Skeletal muscle satellite cell (primary cell): Measurements from ENCODE around the gene TLE4.

Experiments used
- H3K27me3 ChIP-seq: 2 replicates; pipeline ENCODE4 v1.7.0; 2013; ENCODE audit warnings: low read length; ENCODE audit not compliant: control insufficient read depth, insufficient read depth
- H3K36me3 ChIP-seq: 2 replicates; pipeline ENCODE4 v1.7.0; 2013; ENCODE audit warnings: mild to moderate bottlenecking, control low read depth, low read length; ENCODE audit not compliant: insufficient read depth
- H3K4me1 ChIP-seq: 2 replicates; pipeline ENCODE4 v1.7.0; 2013; ENCODE audit warnings: low read length; ENCODE audit not compliant: control insufficient read depth, insufficient read depth
- H3K4me2 ChIP-seq: 2 replicates; pipeline ENCODE4 v1.7.0; 2013; ENCODE audit warnings: mild to moderate bottlenecking, low read length
- H3K4me3 ChIP-seq: 2 replicates; pipeline ENCODE4 v1.7.0; 2013; ENCODE audit warnings: low read length
- H3K9ac ChIP-seq: 2 replicates; pipeline ENCODE4 v1.7.0; 2013; ENCODE audit warnings: mild to moderate bottlenecking, low read depth, low read length, moderate library complexity
- H3K9me3 ChIP-seq: replicated peaks from 2 replicates; pipeline ENCODE4 v1.7.0; 2013; ENCODE audit warnings: mild to moderate bottlenecking, control low read depth, low read length

The TLE4 gene

GRCh38 chr9:79609468-79610018 is 37.8 kb downstream of the TLE4 start:
- Histone ChIP-seq H3K36me3 (peaks cover 18% of the 10 kb centered on the region), H3K9ac (no peak overlapping the region), H3K4me3 (no peak overlapping the region), H3K4me1 (peaks cover 40% of the 10 kb centered on the region), H3K27me3 (no peaks in the 10 kb centered on the region), H3K9me3 (no peaks in the 10 kb centered on the region), H3K4me2 (peak overlapping the region; percentile 51)

GRCh38 chr9:79610019-79610631 is 38.4 kb downstream of the TLE4 start:
- Histone ChIP-seq H3K4me1 (peaks cover 40% of the 10 kb centered on the region), H3K27me3 (no peaks in the 10 kb centered on the region), H3K9me3 (no peaks in the 10 kb centered on the region), H3K36me3 (peaks cover 16% of the 10 kb centered on the region), H3K4me3 (peak overlapping the region; percentile 9), H3K4me2 (peak overlapping the region; percentile 51), H3K9ac (peak overlapping the region; percentile 27)

GRCh38 chr9:79610791-79611614 is 39.2 kb downstream of the TLE4 start:
- peak overlapping the region; percentile 28 for H3K9ac ChIP-seq
- H3K4me3 ChIP-seq: no peak overlapping the region
- no peaks in the 10 kb centered on the region for H3K9me3 ChIP-seq
- peaks cover 43% of the 10 kb centered on the region for H3K4me1 ChIP-seq
- H3K4me2 ChIP-seq: peak overlapping the region; percentile 51
- no peaks in the 10 kb centered on the region for H3K27me3 ChIP-seq
- peaks cover 9% of the 10 kb centered on the region for H3K36me3 ChIP-seq

GRCh38 chr9:79613145-79613544 is 41.4 kb downstream of the TLE4 start:
- no peak overlapping the region for H3K4me3 ChIP-seq
- no peak overlapping the region for H3K9ac ChIP-seq
- H3K36me3 ChIP-seq: peaks cover 17% of the 10 kb centered on the region
- no peak overlapping the region for H3K4me2 ChIP-seq
- H3K27me3 ChIP-seq: no peaks in the 10 kb centered on the region
- peaks cover 52% of the 10 kb centered on the region for H3K4me1 ChIP-seq
- no peaks in the 10 kb centered on the region for H3K9me3 ChIP-seq

GRCh38 chr9:79615038-79615437 is 43.3 kb downstream of the TLE4 start:
- Histone ChIP-seq H3K36me3 (peaks cover 20% of the 10 kb centered on the region), H3K9me3 (no peaks in the 10 kb centered on the region), H3K9ac (no peak overlapping the region), H3K4me3 (no peak overlapping the region), H3K4me2 (no peak overlapping the region), H3K4me1 (peaks cover 45% of the 10 kb centered on the region), H3K27me3 (no peaks in the 10 kb centered on the region)

- H3K36me3 ChIP-seq: peaks cover 20% of the 10 kb centered on the region
- peaks cover 35% of the 10 kb centered on the region for H3K4me1 ChIP-seq
- no peak overlapping the region for H3K9ac ChIP-seq
- H3K4me3 ChIP-seq: peak overlapping the region; percentile 11
- H3K4me2 ChIP-seq: peak overlapping the region; percentile 37
- H3K9me3 ChIP-seq: no peaks in the 10 kb centered on the region
- no peaks in the 10 kb centered on the region for H3K27me3 ChIP-seq
These were observed 44.2 kb downstream of the TLE4 start for GRCh38 chr9:79616013-79616412.

- peaks cover 29% of the 10 kb centered on the region for H3K4me1 ChIP-seq
These were observed 45.2 kb downstream of the TLE4 start for GRCh38 chr9:79616971-79617370.

GRCh38 chr9:79617395-79617794 is 45.6 kb downstream of the TLE4 start:
- Histone ChIP-seq H3K4me3 (no peak overlapping the region), H3K36me3 (peaks cover 20% of the 10 kb centered on the region), H3K9me3 (no peaks in the 10 kb centered on the region), H3K27me3 (no peaks in the 10 kb centered on the region), H3K9ac (no peak overlapping the region), H3K4me2 (no peak overlapping the region), H3K4me1 (peaks cover 28% of the 10 kb centered on the region)

More at GRCh38 chr9:79616971-79617370, 45.2 kb downstream of the TLE4 start:
- Histone ChIP-seq H3K27me3 (no peaks in the 10 kb centered on the region), H3K9me3 (no peaks in the 10 kb centered on the region), H3K4me2 (no peak overlapping the region), H3K4me3 (no peak overlapping the region), H3K9ac (no peak overlapping the region), H3K36me3 (peaks cover 20% of the 10 kb centered on the region)

GRCh38 chr9:79619930-79620329 is 48.2 kb downstream of the TLE4 start:
- H3K4me1 ChIP-seq: peaks cover 32% of the 10 kb centered on the region
- H3K4me3 ChIP-seq: no peak overlapping the region
- H3K36me3 ChIP-seq: peaks cover 11% of the 10 kb centered on the region
- H3K9ac ChIP-seq: no peak overlapping the region
- no peaks in the 10 kb centered on the region for H3K27me3 ChIP-seq
- no peak overlapping the region for H3K4me2 ChIP-seq
- H3K9me3 ChIP-seq: no peaks in the 10 kb centered on the region

GRCh38 chr9:79621916-79622575 is 50.3 kb downstream of the TLE4 start:
- no peak overlapping the region for H3K4me3 ChIP-seq
- H3K4me1 ChIP-seq: peaks cover 20% of the 10 kb centered on the region

More at GRCh38 chr9:79621916-79622575, 50.3 kb downstream of the TLE4 start:
- Histone ChIP-seq H3K36me3 (peaks cover 8% of the 10 kb centered on the region), H3K9ac (no peak overlapping the region), H3K9me3 (no peaks in the 10 kb centered on the region), H3K27me3 (no peaks in the 10 kb centered on the region), H3K4me2 (no peak overlapping the region)
